Neural crest cell (in vitro differentiated cells): Measurements from ENCODE around the gene TBC1D17. TPM values are rescaled to one million over a fixed set of nuclear protein-coding genes. Genes with fewer than 3 reads are reported as not detected.
A peak's percentile ranks its signal among the peaks of the same experiment; 100 is the strongest.

Experiments used
- DNase-seq: peaks from one replicate; pipeline ENCODE4 v3.0.0; 2021; ENCODE audit warnings: low read depth, mixed read lengths, low spot score
- H3K27ac Mint-ChIP-seq: one replicate; pipeline ENCODE4 v1.8.0; 2021; ENCODE audit warnings: mild to moderate bottlenecking, mixed read lengths; ENCODE audit not compliant: unreplicated experiment
- H3K27me3 Mint-ChIP-seq: 2 replicates; pipeline ENCODE4 v1.8.0; 2021; ENCODE audit warnings: low read depth, mild to moderate bottlenecking, mixed read lengths
- H3K36me3 Mint-ChIP-seq: 2 replicates; pipeline ENCODE4 v1.8.0; 2021; ENCODE audit warnings: low read depth, mild to moderate bottlenecking, mixed read lengths
- H3K4me1 Mint-ChIP-seq: 2 replicates; pipeline ENCODE4 v1.8.0; 2021; ENCODE audit warnings: mixed read lengths
- H3K4me3 Mint-ChIP-seq: one replicate; pipeline ENCODE4 v1.8.0; 2021; ENCODE audit warnings: mild to moderate bottlenecking, mixed read lengths
- H3K9me3 Mint-ChIP-seq: 2 replicates; pipeline ENCODE4 v1.8.0; 2021; ENCODE audit warnings: mixed read lengths
- CTCF ChIP-seq: fragments of 200-600 bp; sonication (generic); conservative IDR thresholded peaks from 2 replicates; pipeline ENCODE4 v1.5.0; 2021; ENCODE audit warnings: antibody characterized with exemption, mild to moderate bottlenecking
- total RNA-seq: library from RNA; stranded (reverse); gene quantifications from 2 replicates; pipeline ENCODE4 v1.2.1, GENCODE V29; 2021

TBC1D17 gene
- total RNA-seq, 1 donor from 2014 or later, result 30.5 TPM

DNA sequence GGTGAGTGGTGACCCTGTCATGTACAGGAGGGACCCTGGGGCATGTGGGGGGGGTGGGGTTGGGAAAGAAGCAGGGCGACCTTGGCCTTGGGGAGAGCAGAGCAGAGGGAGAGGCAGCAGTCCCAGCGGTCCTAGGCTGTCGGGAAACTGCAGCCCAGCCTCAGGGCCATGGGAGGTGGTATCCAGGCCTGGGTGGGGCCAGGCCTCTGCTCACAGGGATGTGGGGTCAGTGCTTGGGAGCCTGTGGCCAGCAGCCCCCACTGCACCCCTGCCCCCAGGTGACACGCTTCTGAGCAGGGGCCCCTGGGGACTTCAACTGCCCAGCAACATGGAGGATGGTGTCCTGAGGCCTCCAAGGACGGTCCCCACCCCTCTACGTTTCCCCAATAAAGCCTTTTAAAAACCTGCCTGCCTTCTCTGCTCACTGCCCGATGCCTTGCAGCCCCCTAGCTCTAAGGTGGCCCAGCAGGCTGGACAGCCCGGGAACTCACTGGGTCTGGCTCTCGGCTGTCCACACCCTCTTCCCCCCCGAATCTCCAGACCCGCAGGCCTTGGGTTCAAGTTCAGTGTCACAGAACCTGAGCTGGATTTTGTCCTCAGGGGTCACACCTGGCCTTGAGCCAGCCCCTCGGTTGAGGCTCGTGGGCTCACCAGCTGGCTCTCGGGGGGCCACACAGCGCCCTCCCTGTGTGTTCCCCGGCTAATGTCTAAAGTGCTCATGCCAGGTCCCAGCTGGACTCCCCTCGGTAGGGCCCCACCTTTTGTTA, 17.0 kb upstream of the TBC1D17 start:
- no peak for DNase-seq
- Mint-ChIP-seq H3K4me3 (peak overlapping the region; percentile 81), H3K9me3 (no peaks in the 10 kb centered on the region), H3K27ac (peak overlapping the region; percentile 71), H3K4me1 (peaks cover 22% of the 10 kb centered on the region), H3K27me3 (peaks cover 29% of the 10 kb centered on the region), H3K36me3 (peaks cover 18% of the 10 kb centered on the region)
- TF ChIP-seq CTCF, result no peak

GRCh38 chr19:49861107-49861506, 16.4 kb upstream of the TBC1D17 start:
- no peaks in the 10 kb centered on the region for H3K9me3 Mint-ChIP-seq
- peaks cover 25% of the 10 kb centered on the region for H3K27me3 Mint-ChIP-seq
- H3K4me1 Mint-ChIP-seq, result peaks cover 28% of the 10 kb centered on the region
- TF ChIP-seq CTCF, result no peak
- H3K27ac Mint-ChIP-seq, result no peak overlapping the region
- H3K36me3 Mint-ChIP-seq, result peaks cover 18% of the 10 kb centered on the region
- no peak for DNase-seq
- peak overlapping the region; percentile 81 for H3K4me3 Mint-ChIP-seq

DNA sequence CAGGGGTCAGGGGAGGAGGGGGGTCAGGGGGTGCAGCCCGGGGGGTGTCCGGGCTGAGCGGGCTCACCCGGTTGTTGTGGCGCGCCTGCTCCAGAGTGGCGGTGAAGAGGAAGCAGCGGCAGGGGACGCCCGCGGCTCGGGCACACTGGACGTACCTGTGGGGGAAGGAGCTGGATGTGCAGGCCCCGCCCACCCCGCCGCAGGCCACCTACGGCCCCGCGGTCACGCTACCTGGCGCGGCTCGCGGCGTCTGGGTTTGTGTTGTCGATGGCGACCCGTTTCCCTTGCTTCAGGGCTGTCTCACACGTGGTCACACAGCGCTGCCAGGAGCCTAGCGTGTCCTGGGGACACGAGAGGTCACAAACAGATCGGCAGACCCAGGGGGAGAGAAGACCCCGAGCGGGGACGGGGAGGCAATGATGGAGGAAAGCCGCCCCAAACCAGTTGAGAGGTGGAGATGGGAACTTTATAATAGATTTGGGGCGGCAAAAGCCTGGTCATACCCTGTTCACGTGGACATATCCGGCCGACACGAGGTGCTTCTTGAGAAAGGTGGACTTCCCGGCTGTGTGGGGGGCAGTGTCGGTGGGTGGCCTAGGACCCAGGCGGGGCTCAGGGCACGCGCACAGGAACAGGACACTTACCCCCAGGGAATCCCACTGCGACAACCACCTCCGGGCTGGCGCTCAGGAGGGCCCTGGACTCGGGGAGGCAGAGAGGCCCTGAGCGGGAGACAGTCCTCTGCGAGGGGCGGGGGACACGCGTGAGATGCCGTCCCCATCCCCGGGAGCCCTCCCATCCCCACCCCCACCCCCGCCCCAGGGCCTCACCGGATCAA, 15.7 kb upstream of the TBC1D17 start:
- no peak for DNase-seq
- H3K27ac Mint-ChIP-seq, result no peak overlapping the region

GRCh38 chr19:49862391-49863253, 14.9 kb upstream of the TBC1D17 start:
- peaks cover 43% of the 10 kb centered on the region for H3K4me1 Mint-ChIP-seq
- DNase-seq, result no peak
- H3K9me3 Mint-ChIP-seq, result no peaks in the 10 kb centered on the region
- H3K27me3 Mint-ChIP-seq, result peaks cover 34% of the 10 kb centered on the region
- peak overlapping the region; percentile 78 for H3K4me3 Mint-ChIP-seq
- peaks cover 18% of the 10 kb centered on the region for H3K36me3 Mint-ChIP-seq
- H3K27ac Mint-ChIP-seq, result no peak overlapping the region
- peak; percentile 41 for TF ChIP-seq CTCF

More for the DNA sequence above, 15.7 kb upstream of the TBC1D17 start:
- H3K4me1 Mint-ChIP-seq, result peaks cover 35% of the 10 kb centered on the region
- TF ChIP-seq CTCF, result no peak
- peaks cover 30% of the 10 kb centered on the region for H3K27me3 Mint-ChIP-seq
- H3K36me3 Mint-ChIP-seq, result peaks cover 18% of the 10 kb centered on the region
- no peaks in the 10 kb centered on the region for H3K9me3 Mint-ChIP-seq
- peak overlapping the region; percentile 81 for H3K4me3 Mint-ChIP-seq

- peak overlapping the region; percentile 78 for H3K4me3 Mint-ChIP-seq
- H3K27me3 Mint-ChIP-seq, result peaks cover 36% of the 10 kb centered on the region
- TF ChIP-seq CTCF, result no peak
- no peaks in the 10 kb centered on the region for H3K9me3 Mint-ChIP-seq
- peaks cover 18% of the 10 kb centered on the region for H3K36me3 Mint-ChIP-seq
- no peak for DNase-seq
- no peak overlapping the region for H3K27ac Mint-ChIP-seq
- peaks cover 47% of the 10 kb centered on the region for H3K4me1 Mint-ChIP-seq
Observed at GRCh38 chr19:49863254-49863934, 14.1 kb upstream of the TBC1D17 start.
